ENCODE data around the gene MEX3A. TPM values are rescaled to one million over a fixed set of nuclear protein-coding genes. Genes with fewer than 3 reads are reported as not detected.
"Not testable (repeated sequence)": the region's sequence is repeated elsewhere in the genome, so short reads cannot be mapped to it uniquely, and the experiment has no call there.

Gene MEX3A
- total RNA-seq, 1 donor from 2014 or later: 0.24 TPM

DNA sequence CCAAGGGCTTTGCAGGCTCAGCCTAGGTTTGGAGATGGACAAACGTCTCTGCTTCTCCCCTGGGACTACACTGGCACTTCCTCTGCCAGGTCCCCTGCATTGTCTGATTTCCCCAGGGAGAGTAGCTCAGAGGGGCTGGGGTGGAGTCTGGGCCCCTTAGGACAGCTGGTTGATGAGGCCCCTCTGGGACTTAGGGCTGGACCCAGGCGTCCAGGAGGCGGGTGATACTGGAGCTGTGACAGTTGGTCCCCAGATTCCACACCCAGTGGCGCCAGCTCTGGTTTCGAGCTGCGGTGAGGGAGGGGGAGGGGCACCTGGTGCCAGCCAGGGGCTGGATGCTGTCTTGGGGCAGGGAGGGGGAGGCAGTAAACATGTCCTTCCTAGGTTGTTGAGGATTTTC lies 7.4 kb upstream of the MEX3A start:
- intact Hi-C loops (cut with DNase I): loop anchor here (1.0 kb wide), 2 partner anchors 41 to 136 kb away; no protein-coding TSS in a partner anchor
- DNase-seq (ENCODE audit: missing footprints) (no peak), ATAC-seq (no peak)

DNA sequence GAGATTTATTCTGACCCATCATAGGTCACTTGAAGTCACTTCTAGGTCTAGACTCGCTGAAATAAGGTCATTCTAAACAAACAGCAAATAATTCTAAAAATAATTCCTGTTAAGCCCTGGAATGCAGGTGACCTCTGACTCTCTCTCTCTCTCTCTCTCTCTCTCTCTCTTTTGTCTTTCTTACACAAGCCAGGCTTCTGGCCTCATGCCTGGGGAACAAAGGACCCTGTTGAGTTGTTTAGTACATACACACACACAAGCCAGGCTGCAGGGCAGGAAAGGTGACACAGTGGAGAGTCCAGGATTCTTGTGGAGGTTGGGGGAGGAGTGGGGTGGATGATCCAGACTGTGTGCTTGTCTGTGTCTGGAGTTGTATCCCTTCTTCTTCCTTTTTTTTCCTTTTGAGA lies 4.0 kb upstream of the MEX3A start:
- intact Hi-C loops (cut with DNase I): no loop called here
- no peak for DNase-seq (ENCODE audit: missing footprints)
- peak; percentile 43 for ATAC-seq

DNA sequence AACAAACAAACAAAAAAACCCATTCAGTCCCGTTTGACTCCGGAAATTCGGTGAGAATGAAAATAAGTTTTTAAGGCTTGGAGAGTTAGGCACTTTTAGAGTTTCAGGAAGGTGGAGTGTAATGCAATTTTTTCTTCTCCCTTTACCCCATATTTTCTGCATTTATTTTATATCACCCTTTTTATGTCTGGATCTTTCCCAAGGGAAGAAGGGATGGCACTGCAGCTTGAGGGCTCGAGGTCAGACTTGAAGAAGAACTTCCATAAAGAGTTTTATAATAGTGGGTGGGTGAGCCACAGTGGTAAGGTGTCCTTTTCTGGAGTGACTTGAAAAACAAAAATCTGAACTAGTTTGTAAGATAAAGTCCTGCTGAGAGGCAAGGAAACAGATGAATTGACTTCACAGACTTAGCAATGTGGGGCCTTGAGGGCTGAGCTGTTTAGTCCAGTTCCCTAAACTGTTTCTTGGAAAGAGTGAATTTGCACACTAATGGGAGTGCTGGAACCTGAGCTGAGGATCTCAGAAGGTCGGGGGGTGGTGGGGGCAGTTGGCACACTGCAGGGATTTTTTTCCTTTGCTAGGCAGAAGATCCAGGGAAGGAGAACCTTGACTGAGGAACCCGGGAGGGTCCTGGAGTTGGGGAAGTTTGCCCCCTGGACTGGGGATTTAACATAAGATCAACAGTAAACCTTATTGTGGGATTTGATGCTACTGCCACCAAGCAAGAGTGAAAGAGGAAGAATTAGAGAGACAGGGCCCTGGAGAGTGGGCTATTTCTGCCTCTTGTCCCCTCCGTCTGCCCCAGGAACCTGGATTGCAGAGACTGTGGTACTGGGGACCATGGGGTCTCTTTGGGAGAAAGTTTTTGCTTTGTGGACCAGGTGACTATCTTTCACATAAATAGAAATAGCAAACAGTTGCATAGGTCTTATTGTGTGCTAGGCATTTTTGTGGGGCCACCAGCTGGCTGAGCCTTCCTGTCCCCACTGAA lies 1.8 kb upstream of the MEX3A start:
- ATAC-seq: no peak
- intact Hi-C loops (cut with DNase I): no loop called here

DNA sequence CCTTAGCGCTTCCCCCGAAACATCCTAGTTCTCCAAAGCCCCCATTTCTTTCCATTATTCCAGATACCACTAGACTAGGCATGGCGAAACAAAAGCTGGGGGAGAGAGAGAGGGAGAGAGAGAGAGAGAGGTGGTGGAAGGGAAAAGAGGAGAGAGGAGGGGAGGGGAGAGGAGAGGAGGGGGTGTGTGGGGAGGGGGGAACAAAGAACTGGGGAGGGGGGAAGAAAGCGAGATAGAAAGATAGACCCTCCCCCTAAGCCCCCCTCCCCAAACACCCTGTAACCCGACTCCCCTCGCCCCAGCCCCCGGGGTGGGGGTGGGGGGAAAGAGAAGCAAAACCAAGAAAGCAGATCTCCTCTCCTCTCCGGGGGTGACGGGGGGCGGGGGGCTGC lies 352 bp downstream of the MEX3A start:
- ATAC-seq: no peak
- DNase-seq (ENCODE audit: missing footprints): no peak
- intact Hi-C loops (cut with DNase I): no loop called here

More for the DNA sequence above, 1.8 kb upstream of the MEX3A start:
- DNase-seq (ENCODE audit: missing footprints): no peak

DNA sequence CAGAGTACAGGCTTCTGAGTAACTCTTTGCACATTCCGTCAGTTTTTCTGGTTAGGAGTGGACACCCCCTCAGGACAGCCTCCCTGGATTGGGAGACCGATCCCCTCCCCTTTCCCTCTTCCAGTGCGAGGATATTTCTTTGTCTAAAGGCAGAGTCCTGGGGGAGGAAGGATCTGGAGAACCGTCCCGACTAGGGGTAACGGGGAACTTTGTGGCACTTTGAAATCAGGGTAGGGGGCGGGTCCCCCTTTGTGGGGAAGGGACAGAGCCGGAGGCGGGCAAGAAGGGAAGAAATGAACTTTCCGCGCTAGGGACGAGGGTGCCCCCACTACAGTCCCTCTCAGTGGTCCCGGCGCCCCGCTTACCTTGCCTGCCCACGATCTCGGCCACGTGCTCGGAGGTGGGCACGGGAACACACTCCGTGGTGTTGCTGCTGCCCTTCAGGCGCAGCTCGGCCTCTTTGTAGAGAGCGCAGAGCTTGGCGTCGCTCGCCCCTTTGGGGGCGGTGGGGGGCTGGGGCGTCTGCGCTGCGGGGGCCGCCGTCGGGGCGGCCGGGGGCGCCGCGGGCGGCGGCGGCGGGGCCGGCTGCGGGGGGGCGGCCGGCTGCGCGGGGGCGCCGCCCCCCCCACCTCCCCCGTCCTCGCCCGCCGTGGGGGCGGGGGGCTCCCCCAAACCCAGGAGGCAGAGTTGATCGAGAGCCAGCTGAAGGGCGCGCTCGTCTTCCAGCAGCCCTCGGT lies 917 bp downstream of the MEX3A start:
- DNase-seq (ENCODE audit: missing footprints) (no peak), ATAC-seq (no peak)
- intact Hi-C loops (cut with DNase I): no loop called here

DNA sequence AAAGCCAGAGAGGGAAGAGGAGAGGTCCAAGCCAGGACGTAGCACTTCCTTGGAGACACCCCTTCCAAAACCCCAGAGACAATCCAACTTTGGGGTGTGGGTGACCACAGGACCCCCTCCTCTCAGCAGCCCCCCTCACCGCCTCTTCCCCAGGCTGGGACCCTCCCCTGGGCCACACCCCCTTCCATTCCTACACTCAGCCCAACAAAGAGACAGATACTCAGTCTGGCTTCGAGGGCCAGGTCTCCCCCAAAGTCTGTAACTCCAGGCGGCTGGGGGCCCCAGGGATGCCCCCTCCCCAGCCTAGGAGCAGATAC lies 1.4 kb downstream of the MEX3A start:
- ATAC-seq: no peak
- intact Hi-C loops (cut with DNase I): no loop called here
- no peak for DNase-seq (ENCODE audit: missing footprints)

DNA sequence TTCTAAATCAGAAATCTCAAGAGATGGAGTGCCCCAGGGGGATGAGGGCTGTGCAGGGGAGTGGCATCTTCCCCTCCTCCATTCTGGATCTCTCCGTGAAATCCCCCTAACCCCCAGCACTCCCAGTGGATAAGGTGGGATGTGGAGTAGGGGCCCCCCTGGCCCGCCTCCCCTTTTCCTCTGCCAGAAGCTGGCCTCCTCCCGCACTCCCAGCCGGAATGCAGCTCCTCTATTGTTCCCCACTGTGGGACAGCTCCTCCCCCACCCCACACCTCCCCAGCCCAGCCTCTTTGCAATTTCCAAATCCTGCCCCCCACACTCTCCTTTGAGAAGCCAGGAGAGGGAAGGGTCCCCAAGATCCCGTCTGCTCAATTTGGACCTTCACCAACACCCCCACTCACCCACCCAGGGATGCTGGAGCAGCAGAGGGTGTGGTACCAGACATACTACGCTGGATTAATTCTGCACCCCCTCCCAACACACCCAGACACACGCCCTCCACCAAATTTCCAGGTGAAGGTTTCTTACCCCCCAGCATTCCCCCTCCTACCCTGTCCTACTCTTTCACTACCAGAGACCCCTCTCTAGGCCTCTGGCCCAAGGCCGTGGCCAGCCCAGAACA lies 1.9 kb downstream of the MEX3A start:
- ATAC-seq: no peak
- DNase-seq (ENCODE audit: missing footprints): no peak
- intact Hi-C loops (cut with DNase I): no loop called here

DNA sequence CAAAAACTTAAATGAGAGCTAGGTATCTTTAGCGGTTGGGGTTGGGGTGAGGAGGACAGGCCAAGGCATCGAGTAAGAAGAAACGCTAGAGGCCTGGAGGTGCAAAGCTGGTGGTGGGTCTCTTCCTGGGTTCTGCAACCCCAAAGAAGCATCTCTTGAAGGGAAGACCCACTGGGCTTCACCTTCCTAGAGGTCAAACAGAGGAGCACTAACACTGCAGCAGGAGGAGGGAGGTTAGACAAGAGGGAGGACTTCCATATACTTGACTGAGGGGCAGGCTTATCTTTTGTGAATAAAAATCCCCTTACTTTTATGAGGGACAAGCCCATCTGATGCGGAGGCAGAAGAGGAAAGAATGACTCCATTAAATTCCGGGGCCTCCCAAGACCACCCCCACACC lies 2.5 kb downstream of the MEX3A start:
- intact Hi-C loops (cut with DNase I): no loop called here
- ATAC-seq: no peak
- DNase-seq (ENCODE audit: missing footprints): no peak

DNA sequence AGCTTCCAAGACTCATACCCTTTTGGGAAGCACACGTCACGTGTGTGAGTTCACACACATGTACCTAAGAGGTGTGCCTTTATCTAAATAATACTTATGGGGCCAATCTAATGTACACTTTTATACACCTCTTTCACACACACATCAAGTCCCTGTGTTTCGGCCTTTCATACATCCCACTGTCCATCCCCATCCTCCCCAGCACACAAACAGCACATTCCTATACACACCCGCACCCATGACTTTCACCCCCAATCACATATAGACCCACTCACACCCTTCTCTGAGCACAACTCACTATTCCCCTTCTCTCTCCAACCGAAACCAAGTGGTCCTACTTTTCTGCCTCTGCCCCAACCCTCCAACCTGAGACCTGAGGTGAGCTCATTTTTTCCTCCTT lies 3.5 kb downstream of the MEX3A start:
- intact Hi-C loops (cut with DNase I): no loop called here
- no peak for DNase-seq (ENCODE audit: missing footprints)
- ATAC-seq: no peak

DNA sequence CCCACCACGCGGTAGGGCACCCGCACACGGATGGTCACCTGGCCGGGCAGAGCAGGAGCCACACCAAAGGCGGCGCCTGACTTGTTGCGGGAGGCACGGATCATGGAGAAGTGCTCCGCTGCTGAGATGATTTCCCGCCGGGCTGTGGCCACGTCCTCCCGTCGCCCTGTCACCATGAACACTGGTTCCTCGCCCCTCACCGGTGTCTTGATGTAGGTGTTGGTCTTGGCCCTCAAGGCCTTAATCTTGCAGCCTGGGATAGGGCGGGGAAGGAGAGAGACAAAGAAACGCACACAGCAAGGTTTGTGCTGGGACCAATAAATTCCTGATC lies 4.9 kb downstream of the MEX3A start:
- ATAC-seq (no peak), DNase-seq (ENCODE audit: missing footprints) (no peak)
- intact Hi-C loops (cut with DNase I): no loop called here

DNA sequence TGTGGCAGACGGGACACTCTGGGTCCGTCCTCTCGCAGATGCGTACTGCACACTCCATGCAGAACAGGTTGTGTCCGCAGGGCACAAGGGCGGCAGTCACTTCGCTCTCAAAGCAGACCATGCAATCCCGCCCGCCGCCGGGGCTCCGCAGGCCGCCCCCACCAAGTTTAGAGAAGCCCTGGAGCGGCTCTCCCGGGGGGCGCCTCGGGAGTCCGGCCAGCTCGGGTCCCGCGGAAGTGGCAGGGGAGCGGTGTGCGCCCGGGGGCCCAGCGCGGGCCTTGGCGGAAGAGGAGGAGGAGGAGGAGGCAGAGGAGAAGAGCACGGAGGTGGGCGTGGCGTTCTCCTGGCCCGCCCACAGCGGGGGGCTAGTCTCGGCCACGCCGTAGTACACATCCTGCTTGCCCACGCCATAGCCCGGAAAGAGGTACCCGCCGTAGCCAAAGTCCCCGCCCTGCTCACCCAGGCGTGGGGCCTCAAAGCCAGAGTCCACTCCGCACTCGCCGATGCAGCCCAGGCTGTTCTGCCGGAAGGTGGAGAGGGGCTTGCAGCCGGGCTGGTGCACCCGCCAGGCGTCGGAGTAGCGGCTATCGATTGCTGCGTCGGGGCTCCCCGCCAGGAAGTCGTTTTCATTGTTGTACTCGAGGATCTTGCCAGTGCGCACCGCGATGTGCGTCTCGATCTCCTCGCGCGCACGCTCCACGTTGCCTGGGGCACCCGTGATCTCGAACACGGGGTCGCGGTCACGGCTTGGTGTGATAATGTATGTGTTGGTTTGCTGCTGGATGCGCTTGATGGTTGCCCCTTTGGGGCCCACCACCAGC lies 5.4 kb downstream of the MEX3A start:
- no peak for DNase-seq (ENCODE audit: missing footprints)
- peak; percentile 56 for ATAC-seq
- intact Hi-C loops (cut with DNase I): no loop called here

DNA sequence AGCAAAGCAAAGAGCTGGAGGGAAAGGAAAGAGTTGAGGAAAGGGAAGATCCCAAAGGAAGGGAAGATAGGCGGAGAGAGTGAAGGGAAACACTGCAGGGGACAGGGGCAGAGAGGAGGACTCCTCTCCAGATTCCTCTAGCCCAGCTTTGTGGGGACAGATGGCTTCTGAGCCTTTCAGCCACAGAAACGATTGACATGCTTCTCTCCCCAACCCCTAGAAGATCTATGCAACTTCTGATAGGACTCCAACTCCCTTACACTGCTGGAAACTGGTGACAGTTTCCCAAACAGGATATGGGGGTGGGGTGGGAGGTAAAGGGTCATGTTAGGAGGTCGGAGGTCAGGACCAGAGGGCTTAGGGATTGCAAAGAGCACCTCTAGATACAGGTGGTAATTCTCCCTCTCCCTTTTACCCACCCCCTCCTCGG lies 6.5 kb downstream of the MEX3A start:
- intact Hi-C loops (cut with DNase I): no loop called here
- DNase-seq (ENCODE audit: missing footprints) (no peak), ATAC-seq (no peak)

DNA sequence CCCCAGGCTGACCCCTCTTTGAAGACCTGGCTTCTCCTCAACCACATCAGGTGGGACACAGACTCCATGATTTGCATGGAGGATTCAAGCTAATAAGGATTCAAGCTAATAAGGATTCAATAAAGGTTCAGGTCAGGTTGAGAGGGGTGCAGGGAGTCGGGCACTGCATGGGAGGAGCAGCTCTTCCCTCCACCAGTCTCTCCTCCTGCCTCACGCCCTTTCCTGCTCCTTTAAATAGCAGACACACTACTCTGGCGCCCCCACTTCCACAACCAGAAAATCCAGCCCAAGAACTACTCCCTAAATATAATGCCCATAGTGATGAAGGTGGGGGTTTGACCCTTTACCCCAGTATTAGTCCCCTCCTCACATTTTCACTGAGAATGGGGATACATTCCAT lies 7.1 kb downstream of the MEX3A start:
- intact Hi-C loops (cut with DNase I): no loop called here

DNA sequence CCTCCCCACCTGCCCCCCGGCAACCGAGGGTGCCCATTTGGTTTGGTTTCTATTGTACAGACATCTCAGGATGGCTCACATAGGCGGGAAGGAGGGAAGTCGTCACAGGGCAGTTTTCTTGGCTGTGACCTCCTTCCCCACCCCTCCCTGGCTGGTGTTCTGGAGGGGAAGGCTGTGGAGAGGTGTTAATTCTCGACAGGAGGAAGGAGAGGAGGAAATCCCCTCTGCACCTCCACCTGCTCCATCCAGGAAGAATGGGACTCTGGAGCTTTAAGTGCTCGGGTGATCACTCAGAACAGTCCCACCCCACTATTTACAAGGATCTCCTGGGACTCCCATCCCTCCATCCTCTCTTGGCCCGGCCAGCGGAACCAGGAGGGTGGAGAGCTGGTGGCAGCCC lies 7.6 kb downstream of the MEX3A start:
- DNase-seq (ENCODE audit: missing footprints) (no peak), ATAC-seq (no peak)
- intact Hi-C loops (cut with DNase I): no loop called here

More for the DNA sequence above, 7.1 kb downstream of the MEX3A start:
- ATAC-seq (no peak), DNase-seq (ENCODE audit: missing footprints) (no peak)

DNA sequence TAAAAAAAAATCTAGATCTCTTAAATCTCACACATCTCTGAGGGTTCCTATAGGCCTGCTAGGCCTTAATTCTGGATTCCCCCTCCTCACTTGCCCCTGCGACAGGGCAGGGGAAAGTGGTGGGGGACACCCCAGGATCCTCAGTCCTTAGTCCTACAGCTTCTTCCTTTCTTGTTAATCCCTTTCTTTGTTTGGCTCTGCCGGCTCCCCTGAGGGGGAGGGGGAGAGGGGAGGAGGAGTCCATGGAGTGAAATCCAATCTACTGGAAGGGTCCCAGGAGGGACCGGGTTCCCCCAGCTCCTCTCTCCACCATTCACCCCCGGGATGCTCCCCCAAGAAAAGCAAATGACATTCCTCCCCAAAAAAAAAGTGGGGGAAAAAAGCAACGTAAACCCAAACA lies 8.5 kb downstream of the MEX3A start:
- ATAC-seq (no peak), DNase-seq (ENCODE audit: missing footprints) (no peak)
- intact Hi-C loops (cut with DNase I): no loop called here

DNA sequence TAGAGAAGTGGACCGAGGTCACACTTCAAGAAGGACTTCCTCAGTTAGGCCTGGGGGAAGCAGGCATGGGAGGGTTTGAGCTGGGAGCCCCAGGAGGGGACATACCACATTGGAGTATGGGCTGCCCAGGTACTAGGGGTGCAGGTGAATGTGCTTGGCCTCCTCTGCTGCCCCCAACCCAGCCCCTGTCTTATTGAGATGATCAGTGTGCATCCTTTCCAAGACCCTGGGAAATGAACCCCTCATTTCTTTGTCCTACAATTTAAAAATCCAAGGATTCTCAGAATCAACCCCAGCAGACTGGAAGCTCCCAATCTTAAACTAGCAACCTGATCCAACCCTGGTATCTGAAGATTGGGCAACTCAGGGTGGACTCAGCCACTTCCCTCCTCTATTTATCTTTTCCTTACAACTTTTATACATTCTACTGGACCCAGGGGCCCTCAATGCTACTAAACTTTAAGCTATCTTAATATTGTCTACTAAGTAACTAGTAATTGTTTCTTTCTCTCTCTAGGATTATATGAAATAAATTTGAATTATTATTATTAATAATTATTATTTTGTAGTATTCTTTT lies 9.1 kb downstream of the MEX3A start:
- intact Hi-C loops (cut with DNase I): no loop called here
- no peak for ATAC-seq
- DNase-seq (ENCODE audit: missing footprints): no peak

DNA sequence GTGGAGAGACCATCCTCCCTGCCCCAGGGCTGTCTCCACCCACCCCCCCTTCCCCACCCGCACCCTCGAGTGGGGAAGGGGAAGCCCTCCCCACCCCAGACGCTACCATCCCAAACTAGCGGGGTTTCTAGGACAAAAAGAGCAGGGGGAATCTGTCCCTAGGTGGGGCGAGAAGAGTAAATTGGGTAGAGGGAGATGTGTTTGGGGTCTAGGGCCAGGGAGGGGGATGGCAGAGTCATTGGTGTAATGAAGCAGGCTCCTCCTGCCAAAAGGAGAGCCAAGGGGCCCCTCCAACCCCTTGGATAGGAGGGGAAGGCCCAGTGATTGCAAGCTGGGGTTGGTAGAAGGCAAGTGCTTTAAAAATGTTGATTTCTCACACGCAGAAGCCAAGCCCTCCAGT lies 10.0 kb downstream of the MEX3A start:
- intact Hi-C loops (cut with DNase I): no loop called here
- ATAC-seq: no peak
- no peak for DNase-seq (ENCODE audit: missing footprints)

DNA sequence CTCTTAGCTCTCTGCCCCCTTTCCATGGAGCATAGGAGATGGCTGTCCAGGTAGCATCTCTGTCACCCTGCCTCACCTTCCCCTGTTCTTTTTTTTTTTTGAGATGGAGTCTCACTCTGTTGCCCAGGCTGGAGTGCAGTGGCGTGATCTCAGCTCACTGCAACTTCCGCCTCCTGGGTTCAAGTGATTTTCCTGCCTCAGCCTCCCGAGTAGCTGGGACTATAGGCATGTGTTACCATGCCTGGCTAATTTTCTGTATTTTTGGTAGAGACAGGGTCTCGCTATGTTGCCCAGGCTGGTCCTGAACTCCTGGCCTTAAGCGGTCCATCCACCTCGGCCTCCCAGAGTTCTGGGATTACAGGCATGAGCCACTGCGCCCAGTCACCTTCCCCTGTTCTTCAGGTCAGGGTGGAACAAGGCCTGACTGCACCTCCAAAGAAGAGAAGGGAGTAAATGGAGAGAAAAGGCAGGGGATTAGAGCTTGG lies 10.9 kb downstream of the MEX3A start:
- DNase-seq (ENCODE audit: missing footprints); ATAC-seq; intact Hi-C loops (cut with DNase I): not testable (repeated sequence)

DNA sequence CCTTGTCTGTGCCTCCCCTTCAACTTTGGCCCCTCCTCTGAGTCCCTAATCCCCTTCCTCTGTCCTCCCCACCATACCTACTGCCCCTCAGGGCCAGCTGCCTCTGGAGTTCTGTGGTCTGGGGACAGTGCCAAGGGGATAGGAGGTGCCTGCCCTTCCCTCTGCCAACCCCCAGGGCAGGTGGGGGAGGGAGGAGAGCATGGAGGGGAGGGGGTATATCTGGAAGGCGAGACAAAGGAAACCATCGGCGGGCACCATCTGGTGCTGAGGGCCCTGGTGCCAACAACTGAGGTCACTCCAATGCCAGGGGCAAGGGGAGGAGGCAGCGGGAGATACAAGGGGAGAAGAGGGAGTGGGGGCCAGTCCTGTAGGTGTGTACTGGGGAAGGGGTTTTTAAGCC lies 11.7 kb downstream of the MEX3A start:
- ATAC-seq (no peak), DNase-seq (ENCODE audit: missing footprints) (no peak)
- intact Hi-C loops (cut with DNase I): no loop called here
